ENCODE data around the gene WTIP. TPM values are rescaled to one million over a fixed set of nuclear protein-coding genes. Genes with fewer than 3 reads are reported as not detected.

Gene WTIP
- total RNA-seq, 1 donor, result 40.6 TPM

GRCh38 chr19:34489175-34489574, 7.6 kb downstream of the WTIP start:
- TF ChIP-seq CTCF (IDR thresholded peaks at IDR 0.05; ENCODE audit: insufficient read depth, low read depth, low read length), result no peak
- no peak for DNase-seq (ENCODE audit: low read depth)
- no peak overlapping the region for H3K4me3 ChIP-seq (ENCODE audit: low read depth, low read length)

- H3K4me3 ChIP-seq (ENCODE audit: low read depth, low read length), result no peak overlapping the region
- TF ChIP-seq CTCF (IDR thresholded peaks at IDR 0.05; ENCODE audit: insufficient read depth, low read depth, low read length), result no peak
- DNase-seq (ENCODE audit: low read depth), result no peak
Observed at GRCh38 chr19:34490141-34490766, 8.7 kb downstream of the WTIP start.

GRCh38 chr19:34493038-34493648, 11.6 kb downstream of the WTIP start:
- DNase-seq (ENCODE audit: low read depth), result no peak
- no peak for TF ChIP-seq CTCF (IDR thresholded peaks at IDR 0.05; ENCODE audit: insufficient read depth, low read depth, low read length)
- no peak overlapping the region for H3K4me3 ChIP-seq (ENCODE audit: low read depth, low read length)

- H3K4me3 ChIP-seq (ENCODE audit: low read depth, low read length), result no peak overlapping the region
- TF ChIP-seq CTCF (IDR thresholded peaks at IDR 0.05; ENCODE audit: insufficient read depth, low read depth, low read length), result no peak
- DNase-seq (ENCODE audit: low read depth), result no peak
Observed at GRCh38 chr19:34493649-34494044, 12.1 kb downstream of the WTIP start.

GRCh38 chr19:34494601-34495000, 13.0 kb downstream of the WTIP start:
- no peak for DNase-seq (ENCODE audit: low read depth)
- TF ChIP-seq CTCF (IDR thresholded peaks at IDR 0.05; ENCODE audit: insufficient read depth, low read depth, low read length), result no peak
- H3K4me3 ChIP-seq (ENCODE audit: low read depth, low read length), result no peak overlapping the region

- TF ChIP-seq CTCF (IDR thresholded peaks at IDR 0.05; ENCODE audit: insufficient read depth, low read depth, low read length), result no peak
- no peak for DNase-seq (ENCODE audit: low read depth)
- H3K4me3 ChIP-seq (ENCODE audit: low read depth, low read length), result no peak overlapping the region
Observed at GRCh38 chr19:34495416-34495815, 13.9 kb downstream of the WTIP start.
